Omental fat pad (tissue), 4 donors: ENCODE data around the gene GPSM1. TPM values are rescaled to one million over a fixed set of nuclear protein-coding genes. Genes with fewer than 3 reads are reported as not detected.

Experiments used
- ATAC-seq: fragments of 150-250 bp; one replicate; pipeline ENCODE4 v1.9.1; 2016; ENCODE audit warnings: mild to moderate bottlenecking, moderate library complexity; ENCODE audit not compliant: low FRiP score
- DNase-seq: peaks from one replicate; pipeline ENCODE4 v3.0.0-alpha.2; 2019; ENCODE audit warnings: low spot score
- CTCF ChIP-seq, 3 donors: fragments of 450-650 bp; IDR thresholded peaks; one replicate each; pipeline ENCODE4 v1.5.1; 2016 to 2017; ENCODE audit warnings: antibody characterized with exemption in 3 of 3, mild to moderate bottlenecking in 3 of 3, moderate library complexity in 2 of 3
- total RNA-seq, 4 donors: library from RNA; depleted of rRNA; stranded (reverse); fragments of >200 nt; gene quantifications; one replicate each; pipeline ENCODE4 v1.1.0, GENCODE V29; 2016

GPSM1 gene
- total RNA-seq, 4 donors from 2014 or later: 5.0 to 20.5 (median 7.3) TPM

GRCh38 chr9:136386018-136386417 is 58.7 kb downstream of the GPSM1 start:
- no peak for ATAC-seq
- no peak for DNase-seq
- TF ChIP-seq CTCF (IDR thresholded peaks at IDR 0.05): no peak

DNA sequence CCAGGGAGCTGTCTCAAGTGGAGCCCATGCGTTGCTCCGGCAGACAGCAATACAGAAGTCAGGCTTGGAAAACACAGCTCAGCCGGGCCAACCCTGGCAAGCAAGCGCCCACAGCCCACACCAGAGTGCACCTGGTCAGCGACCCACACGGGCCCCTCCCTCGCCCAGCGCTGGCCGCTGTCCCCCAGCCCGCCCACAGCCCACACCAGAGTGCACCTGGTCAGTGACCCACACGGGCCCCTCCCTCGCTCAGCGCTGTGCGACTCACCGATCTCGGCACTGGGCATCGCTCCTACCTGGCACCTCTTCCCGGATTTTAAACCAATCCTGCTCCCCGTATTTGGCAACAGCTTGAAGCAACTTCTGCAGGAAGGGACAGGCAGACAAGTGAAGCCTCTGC is 59.9 kb downstream of the GPSM1 start:
- no peak for TF ChIP-seq CTCF (IDR thresholded peaks at IDR 0.05)
- no peak for ATAC-seq
- no peak for DNase-seq

- no peak for DNase-seq
- ATAC-seq: no peak
- no peak for TF ChIP-seq CTCF (IDR thresholded peaks at IDR 0.05)
Measured at GRCh38 chr9:136389396-136389795, 62.1 kb downstream of the GPSM1 start.

DNA sequence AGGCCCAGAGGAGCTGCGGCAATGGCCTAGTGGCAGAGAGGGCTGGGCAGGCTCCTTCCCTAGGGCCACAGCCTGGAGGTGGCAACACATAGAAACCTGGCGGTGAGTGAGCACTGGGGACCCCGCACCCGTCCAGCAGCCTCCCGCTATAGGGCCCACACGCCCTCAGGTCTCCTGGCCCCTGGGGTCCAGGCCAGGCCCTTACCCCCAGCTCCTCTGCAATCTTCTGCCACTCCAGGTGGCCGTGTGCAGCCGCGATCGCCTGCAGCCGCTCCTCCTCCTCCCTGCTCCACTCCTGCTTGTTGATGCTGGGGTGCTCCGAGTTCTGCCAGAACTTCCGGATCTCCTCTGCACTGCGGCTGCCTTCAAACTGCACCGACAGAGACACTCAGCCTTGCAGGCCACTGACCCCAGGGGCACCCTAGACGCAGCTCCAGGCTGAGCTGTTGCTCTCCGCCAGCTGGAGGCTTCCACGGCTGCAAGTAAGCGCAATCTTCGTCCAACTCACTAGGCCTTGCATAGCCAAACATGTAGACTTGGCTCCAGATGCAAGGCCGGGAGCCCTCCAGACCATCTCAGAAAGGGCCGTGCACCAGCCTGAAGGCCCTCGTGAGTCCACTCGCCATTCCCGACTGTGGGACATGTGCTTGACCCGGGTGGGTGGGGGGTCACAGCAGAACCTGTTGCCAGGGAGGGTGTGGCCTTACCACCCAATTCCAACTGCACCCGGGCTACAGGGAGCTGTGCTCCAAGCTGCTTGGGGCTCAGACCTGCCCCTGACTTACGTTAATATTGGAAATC is 64.6 kb downstream of the GPSM1 start:
- no peak for DNase-seq
- ATAC-seq: no peak
- no peak for TF ChIP-seq CTCF (IDR thresholded peaks at IDR 0.05)

DNA sequence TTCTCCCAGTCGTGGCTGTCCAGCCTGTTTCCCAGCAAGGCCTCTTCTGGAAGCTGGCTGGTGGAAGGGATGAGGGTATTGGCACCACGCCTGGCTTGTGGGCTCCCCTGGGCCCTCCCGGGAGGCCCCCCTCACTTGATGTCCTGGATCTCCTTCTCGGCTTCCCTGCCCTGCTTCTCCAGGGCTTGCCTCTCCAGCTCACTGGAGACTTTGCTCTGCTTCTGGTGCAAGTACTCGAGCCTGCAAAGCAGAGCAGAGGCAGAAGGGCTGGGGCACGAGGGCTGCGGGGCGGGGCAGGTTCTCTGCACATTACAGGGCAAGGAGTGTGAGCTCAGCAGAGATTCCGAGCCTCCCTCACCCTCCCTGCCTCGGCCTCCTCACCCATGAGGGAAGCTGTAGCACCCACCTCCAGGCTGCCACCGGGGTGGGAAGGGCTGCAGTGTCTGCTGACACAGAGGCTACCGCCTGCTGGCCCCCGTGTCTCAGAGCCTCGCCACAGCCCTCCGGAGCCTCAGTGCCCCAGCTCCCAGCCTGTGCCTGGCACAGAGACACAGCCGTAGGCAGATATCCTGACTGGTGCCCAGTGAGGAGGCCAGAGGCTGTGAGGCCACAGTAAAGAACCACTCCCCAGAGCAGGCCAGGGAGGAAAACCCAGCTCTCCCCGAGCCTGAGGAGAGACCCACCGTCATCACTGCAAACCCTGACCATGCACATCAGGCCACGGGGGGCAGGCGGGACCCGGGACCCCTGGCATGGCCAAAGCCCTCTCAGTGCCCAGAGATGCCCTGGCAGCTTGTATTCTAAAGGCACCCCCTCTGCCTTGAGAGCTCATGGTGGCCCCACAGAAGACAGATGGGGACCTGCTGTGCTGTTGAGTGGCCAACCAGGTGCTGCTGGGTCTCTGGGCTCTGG is 65.5 kb downstream of the GPSM1 start:
- DNase-seq: no peak
- ATAC-seq: no peak
- no peak for TF ChIP-seq CTCF (IDR thresholded peaks at IDR 0.05)

GRCh38 chr9:136393531-136393930 is 66.2 kb downstream of the GPSM1 start:
- no peak for TF ChIP-seq CTCF (IDR thresholded peaks at IDR 0.05)
- DNase-seq (no peak), ATAC-seq (no peak)
